ENCODE results near the gene GPRC5B. TPM values are rescaled to one million over a fixed set of nuclear protein-coding genes. Genes with fewer than 3 reads are reported as not detected.

The GPRC5B gene
- total RNA-seq, 1 experiment from 2014 or later: 137 TPM

DNA sequence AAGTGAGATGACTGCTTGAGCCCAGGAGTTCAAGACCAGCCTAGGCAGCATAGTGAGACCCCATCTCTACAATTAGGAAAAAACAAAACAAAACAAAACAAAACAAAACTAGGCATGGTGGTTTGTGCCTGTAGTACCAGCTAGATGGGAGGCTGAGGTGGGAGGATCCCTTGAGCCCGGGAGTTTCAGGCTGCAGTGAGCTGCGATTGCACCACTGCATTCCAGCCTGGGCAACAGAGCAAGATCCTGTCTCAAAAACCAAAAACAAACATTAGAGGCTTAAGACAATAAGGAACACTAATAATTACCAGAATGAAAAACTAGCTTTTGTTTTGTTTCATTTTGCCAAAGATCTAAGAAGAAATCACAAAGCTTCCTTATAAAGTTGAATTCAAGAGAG is 69.2 kb downstream of the GPRC5B start:
- H3K14ac ChIP-seq (ENCODE audit: insufficient read depth, low read length): no peak overlapping the region
- H3K4me1 ChIP-seq (ENCODE audit: insufficient read depth, low read length): no peaks in the 10 kb centered on the region
- no peaks in the 10 kb centered on the region for H3K23me2 ChIP-seq (ENCODE audit: insufficient read length, low read depth, low read length, poor library complexity, severe bottlenecking)
- TF ChIP-seq CTCF (conservative IDR thresholded peaks at IDR 0.05): no peak
- H3K4me3 Mint-ChIP-seq: no peak overlapping the region
- no peak overlapping the region for H2BK12ac ChIP-seq (ENCODE audit: insufficient read length, low read depth, low read length)
- H3K18ac ChIP-seq (ENCODE audit: insufficient read length, low read depth, low read length): no peak overlapping the region
- no peaks in the 10 kb centered on the region for H3K79me2 ChIP-seq (ENCODE audit: insufficient read depth, low read length)
- H3K27ac ChIP-seq (ENCODE audit: insufficient read length, low read depth, low read length): no peak overlapping the region
- peaks cover 2% of the 10 kb centered on the region; the same call in 1 of the 2 replicates for H3K27me3 Mint-ChIP-seq (ENCODE audit: low read depth)
- H3K23ac ChIP-seq (ENCODE audit: insufficient read length, low read depth, low read length): no peak overlapping the region
- no peak overlapping the region for H3K56ac ChIP-seq (ENCODE audit: insufficient read length, low read depth, low read length)
- H2AFZ ChIP-seq (ENCODE audit: low read length): no peak overlapping the region
- H3K9me3 ChIP-seq (ENCODE audit: control insufficient read depth, low read depth, low read length): peaks cover 8% of the 10 kb centered on the region
- no peak overlapping the region for H3K4ac ChIP-seq (ENCODE audit: low read depth, low read length)
- no peak overlapping the region for H2AK5ac ChIP-seq (ENCODE audit: insufficient read length, low read length)
- peaks cover 8 to 13% of the 10 kb centered on the region in 2 experiments for H3K4me1 Mint-ChIP-seq
- no peak overlapping the region for H3K4me2 ChIP-seq (ENCODE audit: insufficient read depth, insufficient read length, low read length)
- no peak overlapping the region for H2BK5ac ChIP-seq (ENCODE audit: insufficient read length, low read length)
- no peak overlapping the region for H3K9ac ChIP-seq (ENCODE audit: extremely low read depth, insufficient read length, low read length)
- H4K8ac ChIP-seq (replicated peaks; ENCODE audit: insufficient read length, low read depth, low read length): no peak overlapping the region
- H3K79me1 ChIP-seq (ENCODE audit: insufficient read depth, low read depth, low read length, poor library complexity, severe bottlenecking): no peaks in the 10 kb centered on the region
- no peak overlapping the region for H2BK15ac ChIP-seq (ENCODE audit: low read depth, low read length)
- H2BK20ac ChIP-seq (ENCODE audit: low read depth, low read length, poor library complexity, severe bottlenecking): no peak overlapping the region
- WGBS (ENCODE audit: extremely low coverage, insufficient read length, low lambda C conversion rate): no CpG with 5 or more reads among the region's 2 CpGs
- peaks cover 7 to 19% (median 9%) of the 10 kb centered on the region in 3 experiments; a peak in 6 of 7 replicates for H3K36me3 Mint-ChIP-seq (ENCODE audit: insufficient read depth in 1 of 3, low read depth in 3 of 3)
- no peak overlapping the region for H2BK120ac ChIP-seq (ENCODE audit: low read depth, low read length, poor library complexity, severe bottlenecking)
- no peak overlapping the region for H3T11ph ChIP-seq (ENCODE audit: low read length)
- H4K5ac ChIP-seq (ENCODE audit: insufficient read length, low read depth, low read length): no peak overlapping the region
- H4K91ac ChIP-seq (ENCODE audit: insufficient read length, low read depth, low read length): no peak overlapping the region
- no peaks in the 10 kb centered on the region for H4K20me1 ChIP-seq (ENCODE audit: control insufficient read depth, insufficient read depth, insufficient read length)
- no peaks in the 10 kb centered on the region for H3K27me3 ChIP-seq (ENCODE audit: insufficient read depth, low read length)
- DNase-seq: no peak
- peaks cover 11 to 13% of the 10 kb centered on the region in 2 experiments for H3K9me3 Mint-ChIP-seq
- H3K27ac Mint-ChIP-seq: no peak overlapping the region

Data from H9 (cell line).